Activated CD8-positive, alpha-beta T cell treated with anti-CD3 and anti-CD28 coated beads for 36 hours (primary cell): ENCODE data around the gene CHRM2. TPM values are rescaled to one million over a fixed set of nuclear protein-coding genes. Genes with fewer than 3 reads are reported as not detected.

Experiments used
- ATAC-seq: fragments of 200-7000 bp; cut with Tn5 transposase; one replicate; pipeline ENCODE4 v1.10.0; 2021; ENCODE audit warnings: mild to moderate bottlenecking, moderate library complexity
- CTCF ChIA-PET: fragments of 350-600 bp; sonication (Branson Sonifier 250); formaldehyde crosslinking; loops from one replicate; lab custom pipeline; 2021; ENCODE audit warnings: antibody characterized with exemption; lab: Charles Lee
- POLR2A ChIA-PET: fragments of 350-600 bp; sonication (Branson Sonifier 250); formaldehyde crosslinking; loops from one replicate; lab custom pipeline; 2021; ENCODE audit warnings: antibody characterized with exemption; lab: Charles Lee
- DNase-seq: peaks from one replicate; pipeline ENCODE4 v3.0.0-alpha.2; 2020
- H3K27ac Mint-ChIP-seq: one replicate; pipeline ENCODE4 v1.8.0; 2021; ENCODE audit warnings: mild to moderate bottlenecking, mixed read lengths
- H3K27me3 Mint-ChIP-seq: one replicate; pipeline ENCODE4 v1.8.0; 2021; ENCODE audit warnings: mixed read lengths
- H3K36me3 Mint-ChIP-seq: one replicate; pipeline ENCODE4 v1.8.0; 2021; ENCODE audit warnings: low read depth, mixed read lengths
- H3K4me1 Mint-ChIP-seq: one replicate; pipeline ENCODE4 v1.8.0; 2021; ENCODE audit warnings: low read depth, mixed read lengths
- H3K4me3 Mint-ChIP-seq: one replicate; pipeline ENCODE4 v1.8.0; 2021; ENCODE audit warnings: mild to moderate bottlenecking, moderate library complexity, mixed read lengths
- H3K9me3 Mint-ChIP-seq: one replicate; pipeline ENCODE4 v1.8.0; 2021; ENCODE audit warnings: mixed read lengths
- intact Hi-C: fragments of 100-400 bp; cut with micrococcal nuclease; formaldehyde crosslinking; loops from one replicate; pipeline ENCODE4 v1.10.0; 2022
- total RNA-seq, 2 experiments: library from RNA; stranded (reverse); gene quantifications; one replicate each; pipeline ENCODE4 v1.2.3, GENCODE V29; 2021
- TF ChIP-seq, protein P1 (sequence below): fragments of 200-600 bp; IDR thresholded peaks from one replicate; pipeline ENCODE4 v1.8.0; 2022; ENCODE audit warnings: antibody characterized with exemption, mild to moderate bottlenecking

CHRM2 gene
- total RNA-seq, 2 experiments from 2014 or later = not detected

DNA sequence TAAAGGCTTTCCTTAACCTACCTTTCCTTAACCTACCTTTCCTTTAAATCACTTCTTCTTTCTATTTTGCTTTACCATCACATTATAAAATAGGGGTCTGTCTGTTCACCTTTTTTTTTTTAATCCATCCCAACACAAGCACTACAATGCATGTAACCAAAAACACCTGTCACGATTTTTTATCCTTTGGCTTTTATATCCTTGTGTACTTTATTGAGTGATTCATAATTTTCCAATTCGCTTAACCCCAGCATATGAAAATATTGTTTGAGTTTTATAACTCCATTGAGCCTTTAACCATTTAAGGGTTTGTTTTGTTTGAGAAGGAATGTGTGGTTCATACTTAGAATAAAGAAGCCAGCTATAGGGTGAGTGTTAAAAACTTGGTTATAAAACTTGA lies 132.2 kb downstream of the CHRM2 start:
- intact Hi-C loops = no loop called here
- H3K27ac Mint-ChIP-seq = no peak overlapping the region
- no peaks in the 10 kb centered on the region for H3K36me3 Mint-ChIP-seq
- H3K4me3 Mint-ChIP-seq = no peak overlapping the region
- ChIA-PET POLR2A (no interaction called here), CTCF (no interaction called here)
- H3K9me3 Mint-ChIP-seq = peaks cover 3% of the 10 kb centered on the region
- ATAC-seq (no peak), DNase-seq (no peak)
- TF ChIP-seq, protein P1, sequence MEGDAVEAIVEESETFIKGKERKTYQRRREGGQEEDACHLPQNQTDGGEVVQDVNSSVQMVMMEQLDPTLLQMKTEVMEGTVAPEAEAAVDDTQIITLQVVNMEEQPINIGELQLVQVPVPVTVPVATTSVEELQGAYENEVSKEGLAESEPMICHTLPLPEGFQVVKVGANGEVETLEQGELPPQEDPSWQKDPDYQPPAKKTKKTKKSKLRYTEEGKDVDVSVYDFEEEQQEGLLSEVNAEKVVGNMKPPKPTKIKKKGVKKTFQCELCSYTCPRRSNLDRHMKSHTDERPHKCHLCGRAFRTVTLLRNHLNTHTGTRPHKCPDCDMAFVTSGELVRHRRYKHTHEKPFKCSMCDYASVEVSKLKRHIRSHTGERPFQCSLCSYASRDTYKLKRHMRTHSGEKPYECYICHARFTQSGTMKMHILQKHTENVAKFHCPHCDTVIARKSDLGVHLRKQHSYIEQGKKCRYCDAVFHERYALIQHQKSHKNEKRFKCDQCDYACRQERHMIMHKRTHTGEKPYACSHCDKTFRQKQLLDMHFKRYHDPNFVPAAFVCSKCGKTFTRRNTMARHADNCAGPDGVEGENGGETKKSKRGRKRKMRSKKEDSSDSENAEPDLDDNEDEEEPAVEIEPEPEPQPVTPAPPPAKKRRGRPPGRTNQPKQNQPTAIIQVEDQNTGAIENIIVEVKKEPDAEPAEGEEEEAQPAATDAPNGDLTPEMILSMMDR = no peak
- H3K4me1 Mint-ChIP-seq = no peaks in the 10 kb centered on the region
- H3K27me3 Mint-ChIP-seq = no peaks in the 10 kb centered on the region

- Mint-ChIP-seq H3K4me1 (no peaks in the 10 kb centered on the region), H3K9me3 (peaks cover 3% of the 10 kb centered on the region), H3K4me3 (no peak overlapping the region), H3K27me3 (no peaks in the 10 kb centered on the region), H3K27ac (no peak overlapping the region), H3K36me3 (no peaks in the 10 kb centered on the region)
- POLR2A ChIA-PET = no interaction called here
- CTCF ChIA-PET = no interaction called here
- intact Hi-C loops = no loop called here
- no peak for DNase-seq
- TF ChIP-seq, protein P1 = no peak
- ATAC-seq = no peak
These were observed 132.6 kb downstream of the CHRM2 start for GRCh38 chr7:137001041-137001440.

- ATAC-seq = no peak
- Mint-ChIP-seq H3K36me3 (no peaks in the 10 kb centered on the region), H3K27ac (no peak overlapping the region), H3K4me3 (no peak overlapping the region), H3K4me1 (no peaks in the 10 kb centered on the region), H3K9me3 (peaks cover 3% of the 10 kb centered on the region), H3K27me3 (no peaks in the 10 kb centered on the region)
- ChIA-PET CTCF (no interaction called here), POLR2A (no interaction called here)
- DNase-seq = no peak
- intact Hi-C loops = no loop called here
- TF ChIP-seq, protein P1 = no peak
These were observed 133.0 kb downstream of the CHRM2 start for GRCh38 chr7:137001478-137001877.

GRCh38 chr7:137003086-137003485 lies 134.6 kb downstream of the CHRM2 start:
- intact Hi-C loops = no loop called here
- POLR2A ChIA-PET = no interaction called here
- Mint-ChIP-seq H3K27me3 (no peaks in the 10 kb centered on the region), H3K4me3 (no peak overlapping the region), H3K4me1 (no peaks in the 10 kb centered on the region), H3K9me3 (peaks cover 3% of the 10 kb centered on the region), H3K27ac (no peak overlapping the region), H3K36me3 (no peaks in the 10 kb centered on the region)
- CTCF ChIA-PET = no interaction called here
- TF ChIP-seq, protein P1 = no peak
- no peak for ATAC-seq
- DNase-seq = no peak

GRCh38 chr7:137003566-137003965 lies 135.1 kb downstream of the CHRM2 start:
- peaks cover 3% of the 10 kb centered on the region for H3K9me3 Mint-ChIP-seq
- intact Hi-C loops = no loop called here
- no peak overlapping the region for H3K27ac Mint-ChIP-seq
- no peaks in the 10 kb centered on the region for H3K4me1 Mint-ChIP-seq
- no peaks in the 10 kb centered on the region for H3K27me3 Mint-ChIP-seq
- no peak overlapping the region for H3K4me3 Mint-ChIP-seq
- DNase-seq (no peak), ATAC-seq (no peak)
- ChIA-PET CTCF (no interaction called here), POLR2A (no interaction called here)
- H3K36me3 Mint-ChIP-seq = no peaks in the 10 kb centered on the region
- TF ChIP-seq, protein P1 = no peak
